ENCODE results near the gene CPED1.

The CPED1 gene

DNA sequence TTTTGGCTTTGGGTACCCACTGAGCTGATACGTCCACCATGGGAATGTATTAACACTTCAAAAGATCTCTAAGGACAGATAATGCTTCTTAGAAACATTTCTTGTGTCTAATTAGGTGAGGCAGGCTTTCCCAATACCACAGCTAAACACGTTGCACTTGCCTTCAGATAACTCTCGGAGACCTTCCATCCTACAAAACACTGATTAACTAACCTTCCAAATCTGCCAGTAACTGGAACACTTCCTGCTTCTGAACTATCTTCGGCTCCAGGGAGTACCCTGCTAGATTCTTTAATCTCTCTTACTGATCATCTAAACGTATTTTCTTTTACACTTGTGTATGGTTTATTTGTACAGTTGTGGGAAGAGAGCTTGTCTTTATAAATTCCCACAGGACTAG, 339.2 kb downstream of the CPED1 start:
- no peak for DNase-seq (ENCODE audit: extremely low read depth, low read depth)
- TF ChIP-seq, protein P1, sequence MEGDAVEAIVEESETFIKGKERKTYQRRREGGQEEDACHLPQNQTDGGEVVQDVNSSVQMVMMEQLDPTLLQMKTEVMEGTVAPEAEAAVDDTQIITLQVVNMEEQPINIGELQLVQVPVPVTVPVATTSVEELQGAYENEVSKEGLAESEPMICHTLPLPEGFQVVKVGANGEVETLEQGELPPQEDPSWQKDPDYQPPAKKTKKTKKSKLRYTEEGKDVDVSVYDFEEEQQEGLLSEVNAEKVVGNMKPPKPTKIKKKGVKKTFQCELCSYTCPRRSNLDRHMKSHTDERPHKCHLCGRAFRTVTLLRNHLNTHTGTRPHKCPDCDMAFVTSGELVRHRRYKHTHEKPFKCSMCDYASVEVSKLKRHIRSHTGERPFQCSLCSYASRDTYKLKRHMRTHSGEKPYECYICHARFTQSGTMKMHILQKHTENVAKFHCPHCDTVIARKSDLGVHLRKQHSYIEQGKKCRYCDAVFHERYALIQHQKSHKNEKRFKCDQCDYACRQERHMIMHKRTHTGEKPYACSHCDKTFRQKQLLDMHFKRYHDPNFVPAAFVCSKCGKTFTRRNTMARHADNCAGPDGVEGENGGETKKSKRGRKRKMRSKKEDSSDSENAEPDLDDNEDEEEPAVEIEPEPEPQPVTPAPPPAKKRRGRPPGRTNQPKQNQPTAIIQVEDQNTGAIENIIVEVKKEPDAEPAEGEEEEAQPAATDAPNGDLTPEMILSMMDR (IDR thresholded peaks at IDR 0.05; ENCODE audit: low read depth, low read length), result no peak

- DNase-seq (ENCODE audit: extremely low read depth, low read depth), result no peak
- TF ChIP-seq, protein P1 (IDR thresholded peaks at IDR 0.05; ENCODE audit: low read depth, low read length), result no peak
These were observed 340.1 kb downstream of the CPED1 start, which contains the start of gene WNT16 for GRCh38 chr7:121328508-121329190. WNT16 (plus strand) TSS chr7:121329000; CDS start chr7:121329293, 293 bp downstream.

DNA sequence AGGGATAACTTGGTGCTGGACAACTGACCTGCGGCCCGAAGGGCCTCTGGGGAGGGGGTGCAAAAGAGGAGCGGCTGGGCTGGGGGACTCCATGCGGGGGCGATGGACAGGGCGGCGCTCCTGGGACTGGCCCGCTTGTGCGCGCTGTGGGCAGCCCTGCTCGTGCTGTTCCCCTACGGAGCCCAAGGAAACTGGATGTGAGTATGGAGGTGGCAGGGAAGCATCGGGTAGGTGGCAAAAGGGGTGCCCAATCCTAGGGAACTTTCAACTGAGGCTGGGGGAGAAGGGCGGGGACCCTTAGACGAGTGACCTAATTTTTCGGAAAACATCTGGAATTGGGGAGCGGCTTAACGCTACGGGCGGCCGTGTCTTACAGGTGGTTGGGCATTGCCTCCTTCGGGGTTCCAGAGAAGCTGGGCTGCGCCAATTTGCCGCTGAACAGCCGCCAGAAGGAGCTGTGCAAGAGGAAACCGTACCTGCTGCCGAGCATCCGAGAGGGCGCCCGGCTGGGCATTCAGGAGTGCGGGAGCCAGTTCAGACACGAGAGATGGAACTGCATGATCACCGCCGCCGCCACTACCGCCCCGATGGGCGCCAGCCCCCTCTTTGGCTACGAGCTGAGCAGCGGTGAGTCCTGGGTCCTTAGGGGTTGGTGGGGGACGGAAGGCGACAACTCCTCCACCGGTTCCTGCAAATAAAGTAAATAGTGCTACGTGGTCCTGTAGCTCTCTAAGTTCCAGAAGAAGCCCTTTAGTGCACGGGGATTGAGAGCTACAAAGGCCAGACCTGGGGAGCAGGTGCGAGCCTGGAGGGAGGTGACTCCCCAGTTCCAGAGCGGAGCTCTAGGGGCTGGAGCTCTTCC, 340.9 kb downstream of the CPED1 start:
- DNase-seq (ENCODE audit: extremely low read depth, low read depth), result no peak
- TF ChIP-seq, protein P1 (IDR thresholded peaks at IDR 0.05; ENCODE audit: low read depth, low read length), result no peak

DNA sequence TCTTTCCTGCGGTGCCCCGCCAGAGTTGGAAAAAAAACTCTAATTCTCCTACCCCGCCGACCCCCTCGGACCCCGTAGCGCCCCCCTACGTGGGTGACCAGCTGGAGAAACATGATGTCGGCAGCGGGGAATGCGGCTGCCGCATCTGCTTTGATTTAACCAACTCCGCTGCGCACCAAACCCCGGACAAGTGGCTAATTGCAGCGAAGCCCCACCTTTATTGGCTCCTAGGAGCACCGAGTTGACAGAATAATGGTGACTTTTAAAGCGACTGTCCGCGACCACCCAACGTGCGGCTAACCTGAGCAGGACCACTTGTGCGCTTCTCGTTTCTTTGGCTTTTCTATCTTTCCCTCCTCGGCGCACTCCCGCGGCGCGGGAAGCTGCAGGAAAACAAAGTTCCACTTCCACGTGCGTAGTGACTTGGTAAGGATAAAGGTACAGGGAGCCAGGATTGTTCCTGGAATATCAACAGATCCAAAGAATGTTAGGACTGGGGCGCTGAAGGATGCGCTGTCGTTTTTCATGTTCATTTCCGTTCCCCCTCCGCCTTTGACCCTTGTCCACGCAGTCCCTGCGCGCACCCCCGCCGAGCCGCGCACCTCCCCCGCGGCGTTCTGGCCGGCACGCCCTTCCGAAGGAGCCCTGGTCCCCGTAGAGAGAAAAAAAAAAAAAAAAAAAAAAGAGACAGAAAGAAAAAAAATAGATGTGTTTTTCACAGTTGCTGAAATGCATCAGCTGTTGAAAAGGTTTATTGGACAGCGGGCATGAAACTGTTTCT, 341.7 kb downstream of the CPED1 start:
- DNase-seq (ENCODE audit: extremely low read depth, low read depth), result no peak
- TF ChIP-seq, protein P1 (IDR thresholded peaks at IDR 0.05; ENCODE audit: low read depth, low read length), result no peak; the same call in 1 of the 2 replicates

- no peak for DNase-seq (ENCODE audit: extremely low read depth, low read depth)
These were observed 342.5 kb downstream of the CPED1 start for GRCh38 chr7:121331048-121331447.

DNA sequence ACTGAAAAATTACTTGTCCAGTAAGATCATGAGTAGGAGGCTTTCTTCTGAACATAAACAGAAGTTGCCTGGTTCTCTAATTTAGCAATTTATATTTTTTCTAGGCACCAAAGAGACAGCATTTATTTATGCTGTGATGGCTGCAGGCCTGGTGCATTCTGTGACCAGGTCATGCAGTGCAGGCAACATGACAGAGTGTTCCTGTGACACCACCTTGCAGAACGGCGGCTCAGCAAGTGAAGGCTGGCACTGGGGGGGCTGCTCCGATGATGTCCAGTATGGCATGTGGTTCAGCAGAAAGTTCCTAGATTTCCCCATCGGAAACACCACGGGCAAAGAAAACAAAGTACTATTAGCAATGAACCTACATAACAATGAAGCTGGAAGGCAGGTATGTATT, 343.1 kb downstream of the CPED1 start:
- DNase-seq (ENCODE audit: extremely low read depth, low read depth), result no peak
- TF ChIP-seq, protein P1 (IDR thresholded peaks at IDR 0.05; ENCODE audit: low read depth, low read length), result no peak

More at GRCh38 chr7:121331048-121331447, 342.5 kb downstream of the CPED1 start:
- TF ChIP-seq, protein P1 (IDR thresholded peaks at IDR 0.05; ENCODE audit: low read depth, low read length), result no peak

Data from AG09319 (cell line).